Upper lobe of left lung (tissue), 4 donors: ENCODE results near the gene TPGS2.

Experiments
- CTCF ChIP-seq, 6 experiments: fragments of 450-650 bp in 4 of 6; fragments of 200-600 bp in 2 of 6; sonication (generic) in 2 of 6; IDR thresholded peaks; one replicate each; pipeline ENCODE4 v1.5.1; 2016 to 2019; ENCODE audit warnings: antibody characterized with exemption in 6 of 6
- POLR2A ChIP-seq, 4 donors: fragments of 450-650 bp; IDR thresholded peaks; one replicate each; pipeline ENCODE4 v1.5.1; 2016 to 2017; ENCODE audit warnings: antibody characterized with exemption in 4 of 4, mild to moderate bottlenecking in 2 of 4

- TF ChIP-seq CTCF (IDR thresholded peaks at IDR 0.05), result no peak
- no peak for TF ChIP-seq POLR2A (IDR thresholded peaks at IDR 0.05)
These were observed 51.2 kb downstream of the TPGS2 start for GRCh38 chr18:36777566-36777965.
